GM23338 (cell line): Measurements from ENCODE around the gene NUP50. TPM values are rescaled to one million over a fixed set of nuclear protein-coding genes. Genes with fewer than 3 reads are reported as not detected.

ENCODE experiments used
- CREB1 ChIP-seq: fragments of 250-450 bp; sonication (Bioruptor Pico); IDR thresholded peaks from 2 replicates; pipeline ENCODE4 v1.5.0; 2020; ENCODE audit warnings: low read depth, mild to moderate bottlenecking, moderate library complexity
- EZH2phosphoT487 ChIP-seq: fragments of 200-600 bp; sonication (generic); IDR thresholded peaks from one replicate; pipeline ENCODE4 v1.8.1; 2018; ENCODE audit warnings: antibody characterized with exemption; ENCODE audit not compliant: unreplicated experiment
- JUNB ChIP-seq: IDR thresholded peaks from one replicate; pipeline ENCODE4 v1.6.1; 2016; ENCODE audit warnings: antibody characterized with exemption; ENCODE audit not compliant: unreplicated experiment
- ZNF114 ChIP-seq: fragments of 250-450 bp; sonication (Bioruptor Pico); IDR thresholded peaks from 2 replicates; pipeline ENCODE4 v1.5.0; 2020; ENCODE audit warnings: mild to moderate bottlenecking, moderate library complexity
- polyA plus RNA-seq: library from polyadenylated mRNA; unstranded; fragments of >200 nt; fragmentation: Nextera tagmentation; extraction: Ambion mirVana; gene quantifications from 2 replicates; pipeline ENCODE4 v1.2.1, GENCODE V29; 2016
- total RNA-seq: library from RNA; depleted of rRNA; stranded (reverse); fragments of >200 nt; shearing (Covaris generic); gene quantifications from 2 replicates; pipeline ENCODE4 v1.2.3, GENCODE V29; 2014
- TF ChIP-seq, protein P1 (sequence below): fragments of 250-450 bp; sonication (Bioruptor Pico); IDR thresholded peaks from 2 replicates; pipeline ENCODE4 v1.5.0; 2020; ENCODE audit warnings: mild to moderate bottlenecking, moderate library complexity
- TF ChIP-seq, protein P2 (sequence below): IDR thresholded peaks from one replicate; pipeline ENCODE4 v1.6.1; 2018; ENCODE audit warnings: antibody characterized with exemption; ENCODE audit not compliant: unreplicated experiment
- TF ChIP-seq, protein P3 (sequence below): IDR thresholded peaks from 2 replicates; pipeline ENCODE4 v1.6.1; 2016; ENCODE audit warnings: antibody characterized with exemption

The NUP50 gene
- total and polyA plus RNA-seq, 2 experiments from 2014 or later, result 45.9 to 96.6 TPM

DNA sequence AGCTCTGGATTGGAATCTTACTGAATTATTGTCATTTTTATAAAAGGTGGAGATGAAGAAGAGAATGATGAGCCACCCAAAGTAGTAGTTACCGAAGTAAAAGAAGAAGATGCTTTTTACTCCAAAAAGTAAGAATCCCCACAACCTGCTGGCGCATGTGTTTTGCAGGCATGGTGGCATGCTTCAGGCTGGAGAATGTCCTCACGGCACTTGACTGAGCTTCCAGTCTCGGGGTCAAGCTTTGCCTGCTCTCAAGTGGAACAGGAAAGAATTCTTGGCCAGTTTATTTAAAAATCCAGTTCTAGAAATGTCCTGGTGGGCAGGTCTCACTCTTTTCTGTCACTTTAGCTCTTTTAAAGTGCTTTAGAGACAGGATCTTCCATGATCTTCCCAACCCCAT is 17.5 kb downstream of the NUP50 start (continued):
- TF ChIP-seq, protein P1, sequence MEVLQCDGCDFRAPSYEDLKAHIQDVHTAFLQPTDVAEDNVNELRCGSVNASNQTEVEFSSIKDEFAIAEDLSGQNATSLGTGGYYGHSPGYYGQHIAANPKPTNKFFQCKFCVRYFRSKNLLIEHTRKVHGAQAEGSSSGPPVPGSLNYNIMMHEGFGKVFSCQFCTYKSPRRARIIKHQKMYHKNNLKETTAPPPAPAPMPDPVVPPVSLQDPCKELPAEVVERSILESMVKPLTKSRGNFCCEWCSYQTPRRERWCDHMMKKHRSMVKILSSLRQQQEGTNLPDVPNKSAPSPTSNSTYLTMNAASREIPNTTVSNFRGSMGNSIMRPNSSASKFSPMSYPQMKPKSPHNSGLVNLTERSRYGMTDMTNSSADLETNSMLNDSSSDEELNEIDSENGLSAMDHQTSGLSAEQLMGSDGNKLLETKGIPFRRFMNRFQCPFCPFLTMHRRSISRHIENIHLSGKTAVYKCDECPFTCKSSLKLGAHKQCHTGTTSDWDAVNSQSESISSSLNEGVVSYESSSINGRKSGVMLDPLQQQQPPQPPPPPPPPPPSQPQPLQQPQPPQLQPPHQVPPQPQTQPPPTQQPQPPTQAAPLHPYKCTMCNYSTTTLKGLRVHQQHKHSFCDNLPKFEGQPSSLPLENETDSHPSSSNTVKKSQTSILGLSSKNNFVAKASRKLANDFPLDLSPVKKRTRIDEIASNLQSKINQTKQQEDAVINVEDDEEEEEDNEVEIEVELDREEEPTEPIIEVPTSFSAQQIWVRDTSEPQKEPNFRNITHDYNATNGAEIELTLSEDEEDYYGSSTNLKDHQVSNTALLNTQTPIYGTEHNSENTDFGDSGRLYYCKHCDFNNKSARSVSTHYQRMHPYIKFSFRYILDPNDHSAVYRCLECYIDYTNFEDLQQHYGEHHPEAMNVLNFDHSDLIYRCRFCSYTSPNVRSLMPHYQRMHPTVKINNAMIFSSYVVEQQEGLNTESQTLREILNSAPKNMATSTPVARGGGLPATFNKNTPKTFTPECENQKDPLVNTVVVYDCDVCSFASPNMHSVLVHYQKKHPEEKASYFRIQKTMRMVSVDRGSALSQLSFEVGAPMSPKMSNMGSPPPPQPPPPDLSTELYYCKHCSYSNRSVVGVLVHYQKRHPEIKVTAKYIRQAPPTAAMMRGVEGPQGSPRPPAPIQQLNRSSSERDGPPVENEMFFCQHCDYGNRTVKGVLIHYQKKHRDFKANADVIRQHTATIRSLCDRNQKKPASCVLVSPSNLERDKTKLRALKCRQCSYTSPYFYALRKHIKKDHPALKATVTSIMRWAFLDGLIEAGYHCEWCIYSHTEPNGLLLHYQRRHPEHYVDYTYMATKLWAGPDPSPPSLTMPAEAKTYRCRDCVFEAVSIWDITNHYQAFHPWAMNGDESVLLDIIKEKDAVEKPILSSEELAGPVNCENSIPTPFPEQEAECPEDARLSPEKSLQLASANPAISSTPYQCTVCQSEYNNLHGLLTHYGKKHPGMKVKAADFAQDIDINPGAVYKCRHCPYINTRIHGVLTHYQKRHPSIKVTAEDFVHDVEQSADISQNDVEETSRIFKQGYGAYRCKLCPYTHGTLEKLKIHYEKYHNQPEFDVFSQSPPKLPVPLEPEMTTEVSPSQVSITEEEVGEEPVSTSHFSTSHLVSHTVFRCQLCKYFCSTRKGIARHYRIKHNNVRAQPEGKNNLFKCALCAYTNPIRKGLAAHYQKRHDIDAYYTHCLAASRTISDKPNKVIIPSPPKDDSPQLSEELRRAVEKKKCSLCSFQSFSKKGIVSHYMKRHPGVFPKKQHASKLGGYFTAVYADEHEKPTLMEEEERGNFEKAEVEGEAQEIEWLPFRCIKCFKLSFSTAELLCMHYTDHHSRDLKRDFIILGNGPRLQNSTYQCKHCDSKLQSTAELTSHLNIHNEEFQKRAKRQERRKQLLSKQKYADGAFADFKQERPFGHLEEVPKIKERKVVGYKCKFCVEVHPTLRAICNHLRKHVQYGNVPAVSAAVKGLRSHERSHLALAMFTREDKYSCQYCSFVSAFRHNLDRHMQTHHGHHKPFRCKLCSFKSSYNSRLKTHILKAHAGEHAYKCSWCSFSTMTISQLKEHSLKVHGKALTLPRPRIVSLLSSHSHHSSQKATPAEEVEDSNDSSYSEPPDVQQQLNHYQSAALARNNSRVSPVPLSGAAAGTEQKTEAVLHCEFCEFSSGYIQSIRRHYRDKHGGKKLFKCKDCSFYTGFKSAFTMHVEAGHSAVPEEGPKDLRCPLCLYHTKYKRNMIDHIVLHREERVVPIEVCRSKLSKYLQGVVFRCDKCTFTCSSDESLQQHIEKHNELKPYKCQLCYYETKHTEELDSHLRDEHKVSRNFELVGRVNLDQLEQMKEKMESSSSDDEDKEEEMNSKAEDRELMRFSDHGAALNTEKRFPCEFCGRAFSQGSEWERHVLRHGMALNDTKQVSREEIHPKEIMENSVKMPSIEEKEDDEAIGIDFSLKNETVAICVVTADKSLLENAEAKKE (CRISPR knock-in tag), result no peak
- TF ChIP-seq ZNF114 (CRISPR knock-in tag) (no peak), JUNB (no peak), EZH2phosphoT487 (no peak), CREB1 (CRISPR knock-in tag) (no peak)
- TF ChIP-seq, protein P2, sequence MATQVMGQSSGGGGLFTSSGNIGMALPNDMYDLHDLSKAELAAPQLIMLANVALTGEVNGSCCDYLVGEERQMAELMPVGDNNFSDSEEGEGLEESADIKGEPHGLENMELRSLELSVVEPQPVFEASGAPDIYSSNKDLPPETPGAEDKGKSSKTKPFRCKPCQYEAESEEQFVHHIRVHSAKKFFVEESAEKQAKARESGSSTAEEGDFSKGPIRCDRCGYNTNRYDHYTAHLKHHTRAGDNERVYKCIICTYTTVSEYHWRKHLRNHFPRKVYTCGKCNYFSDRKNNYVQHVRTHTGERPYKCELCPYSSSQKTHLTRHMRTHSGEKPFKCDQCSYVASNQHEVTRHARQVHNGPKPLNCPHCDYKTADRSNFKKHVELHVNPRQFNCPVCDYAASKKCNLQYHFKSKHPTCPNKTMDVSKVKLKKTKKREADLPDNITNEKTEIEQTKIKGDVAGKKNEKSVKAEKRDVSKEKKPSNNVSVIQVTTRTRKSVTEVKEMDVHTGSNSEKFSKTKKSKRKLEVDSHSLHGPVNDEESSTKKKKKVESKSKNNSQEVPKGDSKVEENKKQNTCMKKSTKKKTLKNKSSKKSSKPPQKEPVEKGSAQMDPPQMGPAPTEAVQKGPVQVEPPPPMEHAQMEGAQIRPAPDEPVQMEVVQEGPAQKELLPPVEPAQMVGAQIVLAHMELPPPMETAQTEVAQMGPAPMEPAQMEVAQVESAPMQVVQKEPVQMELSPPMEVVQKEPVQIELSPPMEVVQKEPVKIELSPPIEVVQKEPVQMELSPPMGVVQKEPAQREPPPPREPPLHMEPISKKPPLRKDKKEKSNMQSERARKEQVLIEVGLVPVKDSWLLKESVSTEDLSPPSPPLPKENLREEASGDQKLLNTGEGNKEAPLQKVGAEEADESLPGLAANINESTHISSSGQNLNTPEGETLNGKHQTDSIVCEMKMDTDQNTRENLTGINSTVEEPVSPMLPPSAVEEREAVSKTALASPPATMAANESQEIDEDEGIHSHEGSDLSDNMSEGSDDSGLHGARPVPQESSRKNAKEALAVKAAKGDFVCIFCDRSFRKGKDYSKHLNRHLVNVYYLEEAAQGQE, result no peak
- TF ChIP-seq, protein P3, sequence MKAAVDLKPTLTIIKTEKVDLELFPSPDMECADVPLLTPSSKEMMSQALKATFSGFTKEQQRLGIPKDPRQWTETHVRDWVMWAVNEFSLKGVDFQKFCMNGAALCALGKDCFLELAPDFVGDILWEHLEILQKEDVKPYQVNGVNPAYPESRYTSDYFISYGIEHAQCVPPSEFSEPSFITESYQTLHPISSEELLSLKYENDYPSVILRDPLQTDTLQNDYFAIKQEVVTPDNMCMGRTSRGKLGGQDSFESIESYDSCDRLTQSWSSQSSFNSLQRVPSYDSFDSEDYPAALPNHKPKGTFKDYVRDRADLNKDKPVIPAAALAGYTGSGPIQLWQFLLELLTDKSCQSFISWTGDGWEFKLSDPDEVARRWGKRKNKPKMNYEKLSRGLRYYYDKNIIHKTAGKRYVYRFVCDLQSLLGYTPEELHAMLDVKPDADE, result no peak
